Right atrium auricular region (tissue), 2 donors: ENCODE results near the gene FAM180B. TPM values are rescaled to one million over a fixed set of nuclear protein-coding genes. Genes with fewer than 3 reads are reported as not detected.

Experiments used
- DNase-seq: peaks from one replicate; pipeline ENCODE4 v3.0.0-alpha.2; 2019; ENCODE audit warnings: low spot score
- H3K27ac ChIP-seq, 2 donors: fragments of 200-600 bp; sonication (generic); 1 replicate in 1 of 2; 2 replicates in 1 of 2; pipeline ENCODE4 v1.5.1; 2016 to 2019
- H3K27me3 ChIP-seq, 2 donors: fragments of 200-600 bp; sonication (generic); one replicate each; pipeline versions ENCODE4 v1.5.1 to v1.6.0; 2017 to 2019
- H3K36me3 ChIP-seq: fragments of 200-600 bp; sonication (generic); one replicate; pipeline ENCODE4 v1.5.1; 2016
- H3K4me1 ChIP-seq, 2 donors: fragments of 200-600 bp; sonication (generic); one replicate each; pipeline versions ENCODE4 v1.5.1 to v1.6.0; 2017 to 2019
- H3K4me3 ChIP-seq, 2 donors: fragments of 200-600 bp; sonication (generic); 1 replicate in 1 of 2; 2 replicates in 1 of 2; pipeline ENCODE4 v1.5.1; 2017 to 2019; ENCODE audit warnings: mild to moderate bottlenecking in 1 of 2, moderate library complexity in 1 of 2
- H3K9me3 ChIP-seq, 2 donors: fragments of 200-600 bp; sonication (generic); one replicate each; pipeline ENCODE4 v1.5.1; 2019
- CTCF ChIP-seq, 2 donors: fragments of 200-600 bp; sonication (generic); IDR thresholded peaks; one replicate each; pipeline ENCODE4 v1.5.1; 2019; ENCODE audit warnings: antibody characterized with exemption in 2 of 2
- total RNA-seq, 2 donors: library from RNA; depleted of rRNA; stranded (reverse); fragments of >200 nt; gene quantifications; one replicate each; pipeline ENCODE4 v1.1.0, GENCODE V29; 2016

FAM180B gene
- total RNA-seq, 2 donors from 2014 or later, result 0.89 TPM; not detected in 1

DNA sequence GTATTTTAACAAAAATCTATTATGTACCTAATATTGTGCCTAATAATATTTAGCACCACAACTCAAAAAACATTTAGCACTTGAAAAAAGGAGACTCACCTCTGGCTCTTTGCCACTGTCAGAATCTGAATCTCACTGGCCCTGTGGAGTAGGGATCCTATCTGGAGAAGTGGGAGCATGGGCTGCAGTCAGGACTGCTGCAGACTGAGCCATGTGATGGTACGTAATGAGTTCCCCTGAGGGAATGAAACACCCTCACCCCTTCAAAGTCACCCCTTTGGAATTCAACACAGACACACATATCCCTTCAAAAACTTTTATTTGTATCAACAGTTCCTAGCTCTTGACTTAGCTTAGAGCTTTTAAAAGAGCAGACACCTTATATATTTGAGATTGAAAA lies 14.6 kb upstream of the FAM180B start:
- no peak for TF ChIP-seq CTCF (IDR thresholded peaks at IDR 0.05)
- no peaks in the 10 kb centered on the region for H3K9me3 ChIP-seq
- peaks cover 33% of the 10 kb centered on the region for H3K36me3 ChIP-seq
- H3K4me3 ChIP-seq, result no peak overlapping the region
- H3K27ac ChIP-seq, result no peak overlapping the region
- no peak for DNase-seq
- H3K27me3 ChIP-seq, result no peaks in the 10 kb centered on the region
- peaks cover 0 to 25% of the 10 kb centered on the region in 2 donors for H3K4me1 ChIP-seq

DNA sequence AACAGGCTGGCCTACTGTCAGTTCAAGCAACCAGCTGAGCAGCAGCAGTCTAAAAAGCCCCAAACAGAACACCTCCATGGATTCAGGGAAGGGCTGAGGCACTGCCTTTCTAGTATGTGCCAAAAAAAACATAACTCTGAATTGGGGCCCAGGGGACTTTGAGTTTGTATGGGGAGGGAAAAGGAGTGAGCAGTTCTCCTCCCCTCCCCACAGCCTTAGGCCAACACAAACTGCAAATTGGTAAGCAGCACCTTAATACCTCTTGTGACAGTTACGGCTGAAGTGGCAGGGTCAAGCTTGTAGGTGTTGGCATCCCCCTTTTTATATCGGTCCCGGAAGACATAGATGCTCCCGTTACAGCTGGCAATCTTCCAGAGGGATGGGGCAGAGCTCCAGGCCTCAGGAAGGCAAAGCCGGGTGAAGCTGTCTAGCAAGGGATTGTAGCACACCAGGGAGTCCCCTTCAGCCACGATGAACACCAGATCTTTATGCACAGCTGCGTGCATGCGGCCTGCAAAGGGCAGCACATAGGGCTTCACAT lies 13.7 kb upstream of the FAM180B start:
- TF ChIP-seq CTCF (IDR thresholded peaks at IDR 0.05), result no peak
- no peak overlapping the region for H3K4me3 ChIP-seq
- H3K9me3 ChIP-seq, result no peaks in the 10 kb centered on the region
- peaks cover 0 to 32% of the 10 kb centered on the region in 2 donors for H3K4me1 ChIP-seq
- no peak for DNase-seq
- H3K27me3 ChIP-seq, result no peaks in the 10 kb centered on the region
- peaks cover 33% of the 10 kb centered on the region for H3K36me3 ChIP-seq
- H3K27ac ChIP-seq, result peak overlapping the region; percentile 17 to 37

- Histone ChIP-seq H3K36me3 (peaks cover 33% of the 10 kb centered on the region), H3K4me1 (peaks cover 0 to 37% of the 10 kb centered on the region in 2 donors), H3K27me3 (no peaks in the 10 kb centered on the region), H3K4me3 (no peak overlapping the region), H3K9me3 (no peaks in the 10 kb centered on the region), H3K27ac (no peak overlapping the region)
- no peak for TF ChIP-seq CTCF (IDR thresholded peaks at IDR 0.05)
- DNase-seq, result no peak
These were observed 13.2 kb upstream of the FAM180B start for GRCh38 chr11:47573321-47573720.

DNA sequence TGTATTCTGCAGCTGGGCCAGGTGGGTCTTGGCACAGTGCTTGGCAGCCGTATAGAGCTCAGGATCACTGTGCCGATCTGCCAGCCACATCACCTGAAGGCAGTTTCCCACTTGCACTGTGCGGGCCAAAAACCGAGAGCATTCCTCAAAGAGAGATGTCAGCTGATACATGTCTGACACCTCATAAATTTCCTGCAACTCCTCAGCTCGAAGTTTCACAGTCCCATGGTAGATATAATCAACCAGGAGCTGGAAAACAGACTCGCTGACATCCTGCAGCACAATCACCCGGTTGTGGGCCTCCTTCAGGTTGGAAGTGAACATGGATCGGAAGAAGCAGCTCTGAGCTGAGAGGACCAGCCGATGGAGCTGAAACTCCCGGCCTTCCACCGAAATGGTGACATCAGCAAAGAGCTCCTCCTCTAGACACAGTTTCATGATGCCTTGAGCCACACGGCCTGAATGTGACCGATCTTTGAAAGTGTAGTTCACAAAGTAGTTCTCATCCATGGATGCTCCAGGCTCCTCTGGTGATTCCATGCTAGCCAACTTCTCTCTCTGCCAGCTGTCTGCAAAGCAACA lies 8.9 kb upstream of the FAM180B start:
- no peaks in the 10 kb centered on the region for H3K27me3 ChIP-seq
- no peak for TF ChIP-seq CTCF (IDR thresholded peaks at IDR 0.05)
- peaks cover 55% of the 10 kb centered on the region for H3K36me3 ChIP-seq
- no peak overlapping the region for H3K27ac ChIP-seq
- H3K4me1 ChIP-seq, result peaks cover 0 to 42% of the 10 kb centered on the region in 2 donors
- H3K4me3 ChIP-seq, result peak overlapping the region in 1 of 2 donors; percentile 99
- no peaks in the 10 kb centered on the region for H3K9me3 ChIP-seq
- no peak for DNase-seq

GRCh38 chr11:47578524-47579494 lies 7.7 kb upstream of the FAM180B start, which contains the start of the genes KBTBD4 and NDUFS3:
TSS of gene KBTBD4 (minus strand) at chr11:47578970. CDS start at chr11:47578951, 19 bp downstream.
TSS of gene NDUFS3 (plus strand) at chr11:47579074. CDS start at chr11:47579092, 18 bp downstream.
- DNase-seq, result peak; percentile 91
- Histone ChIP-seq H3K4me3 (peak within 1 kb of the TSS; percentile 84 to 99), H3K27ac (peak within 1 kb of the TSS; percentile 89), H3K27me3 (no peaks in the 10 kb centered on the region), H3K36me3 (peaks cover 57% of the 10 kb centered on the region), H3K4me1 (peaks cover 0 to 29% of the 10 kb centered on the region in 2 donors), H3K9me3 (no peaks in the 10 kb centered on the region)
- TF ChIP-seq CTCF (IDR thresholded peaks at IDR 0.05), result no peak
